ENCODE measurements around the gene ERC2. TPM values are rescaled to one million over a fixed set of nuclear protein-coding genes. Genes with fewer than 3 reads are reported as not detected.

Gene ERC2
- total RNA-seq, 2 experiments from 2014 or later = not detected

DNA sequence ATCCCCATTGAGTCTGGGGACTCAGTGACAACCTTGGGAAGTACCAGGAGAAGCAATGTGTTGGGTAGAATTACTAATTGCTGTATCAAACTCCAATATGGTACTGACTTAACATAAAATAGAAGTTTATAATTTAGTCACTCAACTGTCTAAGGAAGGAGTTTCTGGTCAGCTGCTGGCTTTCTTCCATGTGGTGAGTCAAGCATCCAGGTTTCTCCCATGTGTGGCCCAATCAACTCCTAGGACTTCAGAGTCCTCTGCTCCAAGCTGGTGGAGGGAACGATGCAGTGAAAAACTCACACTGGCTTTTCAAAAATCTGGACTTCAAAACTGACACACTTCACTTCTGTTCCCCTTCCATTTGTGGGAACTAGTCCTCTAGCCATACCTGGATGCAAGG lies 1006.4 kb downstream of the ERC2 start:
- ChIA-PET CTCF (ENCODE audit: unreplicated experiment) (no interaction called here), POLR2A (no interaction called here)
- Histone ChIP-seq H3K4me2 (ENCODE audit: low read length) (no peak overlapping the region), H3K79me2 (ENCODE audit: insufficient read depth, low read depth, low read length) (no peaks in the 10 kb centered on the region), H2AFZ (ENCODE audit: low read length) (no peak overlapping the region), H3K9me2 (ENCODE audit: insufficient read depth, low read length) (no peaks in the 10 kb centered on the region), H3K36me3 (ENCODE audit: insufficient read depth, low read length) (no peaks in the 10 kb centered on the region), H3K4me3 (ENCODE audit: low read depth, low read length, poor library complexity, severe bottlenecking) (no peak overlapping the region), H3K9me3 (ENCODE audit: low read length) (no peaks in the 10 kb centered on the region), H3K27ac (ENCODE audit: low read depth, low read length, poor library complexity, severe bottlenecking) (no peak overlapping the region), H4K20me1 (ENCODE audit: insufficient read depth, low read length) (no peaks in the 10 kb centered on the region), H3K4me1 (ENCODE audit: insufficient read depth, low read length, poor library complexity, severe bottlenecking) (no peaks in the 10 kb centered on the region)
- intact Hi-C loops (cut with micrococcal nuclease; ENCODE audit: unreplicated experiment) = no loop called here
- DNase-seq (ENCODE audit: low spot score) = no peak
- TF ChIP-seq, protein P1, sequence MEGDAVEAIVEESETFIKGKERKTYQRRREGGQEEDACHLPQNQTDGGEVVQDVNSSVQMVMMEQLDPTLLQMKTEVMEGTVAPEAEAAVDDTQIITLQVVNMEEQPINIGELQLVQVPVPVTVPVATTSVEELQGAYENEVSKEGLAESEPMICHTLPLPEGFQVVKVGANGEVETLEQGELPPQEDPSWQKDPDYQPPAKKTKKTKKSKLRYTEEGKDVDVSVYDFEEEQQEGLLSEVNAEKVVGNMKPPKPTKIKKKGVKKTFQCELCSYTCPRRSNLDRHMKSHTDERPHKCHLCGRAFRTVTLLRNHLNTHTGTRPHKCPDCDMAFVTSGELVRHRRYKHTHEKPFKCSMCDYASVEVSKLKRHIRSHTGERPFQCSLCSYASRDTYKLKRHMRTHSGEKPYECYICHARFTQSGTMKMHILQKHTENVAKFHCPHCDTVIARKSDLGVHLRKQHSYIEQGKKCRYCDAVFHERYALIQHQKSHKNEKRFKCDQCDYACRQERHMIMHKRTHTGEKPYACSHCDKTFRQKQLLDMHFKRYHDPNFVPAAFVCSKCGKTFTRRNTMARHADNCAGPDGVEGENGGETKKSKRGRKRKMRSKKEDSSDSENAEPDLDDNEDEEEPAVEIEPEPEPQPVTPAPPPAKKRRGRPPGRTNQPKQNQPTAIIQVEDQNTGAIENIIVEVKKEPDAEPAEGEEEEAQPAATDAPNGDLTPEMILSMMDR (conservative IDR thresholded peaks at IDR 0.05; ENCODE audit: low read length) = no peak
- TF ChIP-seq EZH2phosphoT487 (IDR thresholded peaks at IDR 0.05; ENCODE audit: borderline replicate concordance, low read depth, low read length) = no peak
- BruUV-seq (replicated peaks) = no TSS peak

DNA sequence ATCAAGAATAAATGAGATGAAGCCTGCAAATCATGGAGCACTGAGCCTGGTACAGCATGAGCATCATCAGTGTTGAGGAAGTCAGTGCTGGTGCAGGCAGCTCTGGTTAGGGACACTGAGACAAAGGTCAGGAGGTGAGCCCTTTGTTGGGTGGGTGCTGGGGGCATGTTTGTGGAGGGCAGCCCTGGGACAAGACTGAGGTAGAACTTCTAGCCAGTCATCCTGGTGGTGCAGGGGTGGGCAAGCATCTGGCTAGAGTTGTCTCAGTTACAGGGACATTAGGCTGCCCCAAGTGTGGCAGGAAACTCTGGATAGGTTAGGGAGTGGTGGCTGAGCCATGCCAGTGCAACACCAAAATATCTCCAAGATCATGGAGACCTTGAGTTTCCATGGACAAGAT lies 1008.4 kb downstream of the ERC2 start:
- Histone ChIP-seq H3K9me3 (ENCODE audit: low read length) (no peaks in the 10 kb centered on the region), H4K20me1 (ENCODE audit: insufficient read depth, low read length) (no peaks in the 10 kb centered on the region), H2AFZ (ENCODE audit: low read length) (no peak overlapping the region), H3K4me1 (ENCODE audit: insufficient read depth, low read length, poor library complexity, severe bottlenecking) (no peaks in the 10 kb centered on the region), H3K36me3 (ENCODE audit: insufficient read depth, low read length) (no peaks in the 10 kb centered on the region), H3K4me2 (ENCODE audit: low read length) (no peak overlapping the region), H3K79me2 (ENCODE audit: insufficient read depth, low read depth, low read length) (no peaks in the 10 kb centered on the region), H3K9me2 (ENCODE audit: insufficient read depth, low read length) (no peaks in the 10 kb centered on the region), H3K4me3 (ENCODE audit: low read depth, low read length, poor library complexity, severe bottlenecking) (no peak overlapping the region), H3K27ac (ENCODE audit: low read depth, low read length, poor library complexity, severe bottlenecking) (no peak overlapping the region)
- no peak for DNase-seq (ENCODE audit: low spot score)
- TF ChIP-seq, protein P1 (conservative IDR thresholded peaks at IDR 0.05; ENCODE audit: low read length) = no peak
- no peak for TF ChIP-seq EZH2phosphoT487 (IDR thresholded peaks at IDR 0.05; ENCODE audit: borderline replicate concordance, low read depth, low read length)
- no TSS peak for BruUV-seq (replicated peaks)
- ChIA-PET POLR2A (no interaction called here), CTCF (ENCODE audit: unreplicated experiment) (no interaction called here)
- intact Hi-C loops (cut with micrococcal nuclease; ENCODE audit: unreplicated experiment) = no loop called here

Small RNAs within 50 kb of the gene (microRNA-seq; reads per million reads assigned to microRNA genes)
- not detected for gene MIR3938 (ENCODE audit: borderline replicate concordance)

Small RNAs within 50 kb of the gene (small RNA-seq; reads per million reads assigned to genes)
- gene MIR3938 (not detected), gene RNA5SP133 (not detected)

Other genes starting within 250 kb of the ERC2 start
- 38.9 and 39.6 TPM in 2 replicates for gene CCDC66, start 88.7 kb upstream of the ERC2 start, total RNA-seq (2014; rRNA removed; shearing (Covaris generic))
- 59.2 and 65.6 TPM in 2 replicates for gene CCDC66, start 88.7 kb upstream of the ERC2 start, total RNA-seq (2022)
- 94.7 and 96.5 TPM in 2 replicates for gene TASOR, start 214.8 kb upstream of the ERC2 start, total RNA-seq (2014; rRNA removed; shearing (Covaris generic))
- 121 and 144 TPM in 2 replicates for gene TASOR, start 214.8 kb upstream of the ERC2 start, total RNA-seq (2022)

Data from OCI-LY7 (cell line).